Activated CD4-positive, alpha-beta T cell treated with anti-CD3 and anti-CD28 coated beads, Interleukin-2, amount 50 U/mL, for 48 hours (primary cell): ENCODE data around the gene FBXL2.

Source experiments
- DNase-seq, 2 experiments: peaks; one replicate each; pipeline ENCODE4 v3.0.0-alpha.2; 2020

The FBXL2 gene

DNA sequence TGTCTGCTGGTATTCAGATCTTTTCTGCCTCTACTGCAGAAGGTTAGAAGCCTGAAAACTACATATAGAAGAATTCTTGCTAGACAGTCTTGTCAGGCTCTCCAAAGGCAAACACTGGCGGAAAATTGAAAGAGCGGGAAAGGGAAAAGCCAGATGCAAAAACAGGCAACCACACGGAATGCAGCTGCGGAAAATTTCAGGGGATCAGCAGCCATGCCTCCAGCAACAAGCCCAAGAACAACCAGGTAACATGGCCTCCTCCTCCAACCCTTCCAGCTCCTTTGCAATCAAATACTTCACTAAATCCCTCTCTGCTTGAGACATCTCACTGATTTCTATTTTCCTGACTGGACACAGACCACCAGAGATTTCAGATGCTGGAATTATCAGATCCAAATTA lies 153.3 kb downstream of the FBXL2 start:
- no peak for DNase-seq

DNA sequence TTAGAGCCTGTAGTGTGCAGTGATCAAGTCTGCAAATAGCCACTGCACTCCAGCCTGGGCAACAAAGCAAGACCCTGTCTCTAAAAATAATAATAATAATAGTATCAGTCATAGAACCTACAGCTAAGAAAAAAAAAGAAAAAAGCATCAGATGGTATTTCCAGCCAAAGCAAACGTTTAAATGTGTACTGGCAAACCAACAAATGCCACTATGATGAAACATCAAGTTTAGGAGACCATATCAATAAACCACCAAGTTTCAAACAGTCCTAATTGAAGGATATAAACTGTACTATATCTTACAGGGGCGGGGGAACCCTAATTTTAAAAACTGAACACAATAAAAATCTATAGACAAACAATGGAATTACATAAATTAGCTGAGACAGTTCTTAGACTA lies 156.6 kb downstream of the FBXL2 start:
- DNase-seq: no peak
